Measurements from ENCODE around the gene GNG7.
"Not testable (repeated sequence)": the region's sequence is repeated elsewhere in the genome, so short reads cannot be mapped to it uniquely, and the experiment has no call there.

GNG7 gene

DNA sequence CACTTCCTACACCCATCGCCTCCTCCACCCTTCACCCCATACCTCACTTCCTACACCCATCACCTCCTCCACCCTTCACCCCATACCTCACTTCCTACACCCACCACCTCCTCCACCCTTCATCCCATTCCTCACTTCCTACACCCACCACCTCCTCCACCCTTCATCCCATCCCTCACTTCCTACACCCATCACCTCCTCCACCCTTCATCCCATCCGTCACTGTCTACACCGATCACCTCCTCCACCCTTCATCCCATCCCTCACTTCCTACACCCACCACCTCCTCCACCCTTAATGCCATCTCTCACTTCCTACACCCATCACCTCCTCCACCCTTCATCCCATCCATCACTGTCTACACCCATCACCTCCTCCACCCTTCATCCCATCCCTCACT is 10.7 kb upstream of the GNG7 start:
- not testable (repeated sequence) for DNase-seq (ENCODE audit: low spot score)

- DNase-seq (ENCODE audit: low spot score), result no peak
Measured at GRCh38 chr19:2711875-2712205, 9.3 kb upstream of the GNG7 start.

DNA sequence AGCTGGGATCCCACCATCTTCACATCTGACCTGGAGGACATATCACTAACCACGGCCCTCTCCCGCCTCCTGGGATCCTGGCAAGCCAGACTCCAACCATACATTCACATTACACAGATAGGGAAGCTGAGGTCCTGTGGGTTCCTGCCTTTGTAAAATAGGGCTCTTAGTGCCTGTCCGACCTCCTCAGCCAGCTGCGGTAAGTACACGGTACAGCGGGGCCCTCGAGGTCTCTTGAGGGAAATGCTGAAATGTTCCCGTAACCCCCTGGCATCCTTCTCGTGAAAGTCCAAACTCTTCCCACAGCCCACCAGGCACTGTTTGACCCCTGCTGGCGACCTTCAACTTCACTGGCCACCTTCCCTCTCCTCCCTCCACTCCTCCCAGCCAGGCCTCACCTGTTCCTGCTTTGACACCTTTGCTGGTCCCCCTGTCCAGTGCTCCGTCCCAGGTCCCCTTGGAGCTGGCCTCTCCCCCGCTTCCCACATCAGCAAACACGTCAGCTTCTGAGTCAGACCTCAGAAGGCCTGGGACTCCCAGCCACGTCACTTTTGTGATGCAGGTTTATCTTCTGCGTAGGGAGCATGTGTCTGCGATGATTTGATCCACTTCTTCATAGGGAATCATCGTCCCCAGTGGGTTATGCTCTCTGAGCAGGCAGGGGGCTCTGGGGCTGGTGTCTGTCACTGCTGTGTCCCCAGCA is 8.8 kb upstream of the GNG7 start:
- DNase-seq (ENCODE audit: low spot score), result no peak

DNA sequence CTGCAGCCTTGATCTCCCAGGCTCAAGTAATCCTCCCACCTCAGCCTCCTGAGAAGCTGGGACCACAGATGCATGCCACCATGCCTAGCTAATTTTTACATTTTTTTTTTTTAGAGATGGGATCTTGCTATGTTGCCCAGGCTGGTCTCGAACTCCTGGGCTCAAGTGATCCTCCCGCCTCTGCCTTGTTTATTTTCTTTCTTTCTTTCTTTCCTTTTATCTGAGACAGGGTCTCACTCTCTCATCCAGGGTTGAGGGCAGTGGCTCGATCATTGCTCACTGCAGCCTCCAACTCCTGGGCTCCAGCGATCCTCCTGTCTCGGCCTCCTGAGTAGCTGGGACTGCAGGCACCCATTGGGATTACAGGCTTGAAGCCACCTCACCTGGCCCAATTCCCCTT is 3.8 kb upstream of the GNG7 start:
- no peak for DNase-seq (ENCODE audit: low spot score)

DNA sequence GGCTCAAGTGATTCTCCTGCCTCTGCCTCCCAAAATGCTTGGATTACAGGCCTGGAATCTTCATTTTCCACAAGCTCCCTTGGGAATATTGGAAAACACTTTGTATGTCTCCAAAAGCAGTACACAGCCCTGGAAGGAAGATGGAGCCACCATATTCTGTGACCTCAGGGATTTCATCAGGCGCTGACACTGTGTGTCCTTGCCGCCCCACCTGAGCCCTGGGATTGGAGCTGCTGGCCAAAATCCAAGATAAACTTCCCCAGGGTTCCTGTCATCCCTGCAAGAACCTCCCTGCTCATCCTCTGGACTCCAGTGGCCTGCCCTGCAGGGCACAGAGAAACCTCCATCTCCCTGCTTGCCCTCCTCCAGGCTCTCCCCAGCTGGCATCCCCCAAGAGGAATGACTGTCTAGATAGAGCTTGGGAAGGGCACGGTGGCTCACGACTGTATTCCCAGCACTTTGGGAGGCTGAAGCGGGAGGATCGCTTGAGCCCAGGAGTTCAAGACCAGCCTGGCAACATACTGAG is 1.3 kb upstream of the GNG7 start:
- DNase-seq (ENCODE audit: low spot score), result no peak

GRCh38 chr19:2703077-2703437 is 563 bp upstream of the GNG7 start:
- no peak for DNase-seq (ENCODE audit: low spot score)

DNA sequence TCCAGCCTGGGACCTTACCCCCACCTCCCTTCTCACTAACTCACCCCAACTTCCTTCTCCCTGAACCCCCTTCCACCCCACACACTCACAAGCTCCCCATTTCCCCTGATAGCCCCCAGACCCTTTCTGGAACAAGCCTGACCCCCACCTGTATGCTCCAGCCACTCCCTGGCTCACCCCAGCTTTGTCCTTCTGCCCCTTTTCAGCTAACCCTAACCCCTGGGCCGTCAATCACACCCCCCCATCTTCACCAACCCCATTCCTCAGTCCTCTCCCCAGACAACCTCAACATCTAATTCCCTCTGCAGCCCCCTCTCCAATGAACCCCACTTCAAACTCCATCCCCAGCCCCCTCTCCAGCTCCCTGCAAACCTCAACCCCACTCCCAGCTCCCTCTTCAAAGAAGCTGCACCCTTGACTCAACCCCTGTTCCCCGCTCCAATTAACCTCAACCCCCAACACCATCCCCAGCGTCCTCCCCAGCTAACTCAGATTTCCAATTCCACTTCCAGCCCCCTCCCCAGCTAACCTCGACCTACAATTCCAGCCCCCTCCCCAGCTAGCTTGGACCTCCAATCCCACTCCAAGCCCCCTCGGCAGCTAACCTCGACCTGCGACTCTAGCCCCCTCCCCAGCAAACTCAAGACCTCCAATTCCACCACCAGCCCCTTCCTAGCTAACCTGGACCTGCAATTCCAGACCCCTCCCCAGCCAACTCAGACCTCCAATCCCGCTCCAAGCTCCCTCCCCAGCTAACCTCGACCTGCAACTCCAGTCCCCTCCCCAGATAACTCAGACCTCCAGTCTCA is 929 bp downstream of the GNG7 start:
- DNase-seq (ENCODE audit: low spot score), result no peak

DNA sequence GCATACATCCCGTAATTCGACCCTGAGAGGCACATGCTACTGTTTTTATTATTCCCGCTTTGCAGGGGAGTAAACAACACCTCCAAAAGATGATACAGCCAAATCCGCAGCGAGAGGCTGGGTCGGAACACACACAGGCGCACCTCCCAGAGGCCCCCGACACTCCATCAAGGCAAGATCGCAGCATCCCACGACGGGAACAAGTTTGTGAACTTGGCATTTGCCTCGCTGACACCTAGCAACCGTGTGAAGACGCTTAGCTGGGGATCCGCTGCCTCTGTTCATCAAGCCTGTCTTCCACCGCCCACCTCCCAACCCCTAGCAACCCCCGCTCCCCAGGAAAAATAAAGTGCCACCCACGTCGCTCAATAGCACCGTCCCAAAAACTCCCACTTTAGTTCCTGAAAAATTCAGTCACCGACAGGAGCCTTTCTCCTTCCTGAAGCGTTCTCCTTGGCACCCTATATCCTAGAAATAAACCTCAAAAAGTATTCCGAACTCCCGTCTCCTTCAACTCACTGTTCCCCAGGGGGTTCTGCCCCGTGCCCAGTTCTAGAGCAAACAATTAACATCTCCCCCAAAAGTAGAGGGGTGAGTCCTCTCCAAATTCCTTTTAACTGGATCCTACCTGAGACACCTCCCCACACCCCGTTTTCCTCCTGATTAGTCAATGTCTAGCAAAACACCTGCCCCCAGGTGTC is 1.7 kb downstream of the GNG7 start:
- no peak for DNase-seq (ENCODE audit: low spot score)

- DNase-seq (ENCODE audit: low spot score), result no peak
Measured at GRCh38 chr19:2699413-2700140, 2.9 kb downstream of the GNG7 start.

DNA sequence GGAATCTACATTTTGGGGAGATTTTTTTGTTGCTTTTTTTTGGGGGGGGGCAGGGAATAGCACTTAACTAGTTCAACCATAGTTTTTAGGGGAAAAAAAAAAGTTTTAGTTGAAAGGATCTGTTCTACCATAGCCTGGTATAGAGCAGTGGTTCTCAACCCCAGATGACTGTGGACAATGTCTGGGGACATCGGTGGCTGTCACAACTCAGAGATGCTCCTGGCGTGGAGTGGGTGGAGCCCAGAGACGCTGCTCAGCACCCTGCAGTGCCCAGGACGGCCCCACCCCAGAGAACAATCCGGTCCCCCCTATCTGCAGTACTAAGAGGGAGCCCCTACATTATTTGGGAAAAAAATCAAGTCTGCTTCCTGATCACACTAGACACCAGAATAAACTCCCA is 8.3 kb downstream of the GNG7 start:
- no peak for DNase-seq (ENCODE audit: low spot score)

GRCh38 chr19:2693492-2694160 is 8.9 kb downstream of the GNG7 start:
- DNase-seq (ENCODE audit: low spot score), result no peak

DNA sequence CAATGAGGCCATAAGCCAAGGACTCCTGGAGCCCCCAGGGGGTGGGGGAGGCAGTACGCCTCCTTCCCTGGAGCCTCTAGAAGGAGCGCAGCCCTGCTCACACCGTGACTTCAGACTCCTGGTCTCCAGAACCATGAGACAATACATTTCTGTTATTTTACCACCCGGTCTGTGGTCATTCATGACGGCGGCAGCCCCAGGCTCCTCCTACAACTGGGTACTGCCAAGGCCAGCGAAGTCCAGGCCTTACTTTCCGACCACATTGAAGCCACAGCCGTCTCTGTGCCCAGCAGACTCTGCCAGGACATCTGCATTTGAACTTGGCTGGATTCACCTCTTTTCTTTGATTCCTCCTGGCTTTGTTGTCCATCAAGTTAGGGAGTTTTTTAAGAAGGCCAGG is 10.5 kb downstream of the GNG7 start:
- DNase-seq (ENCODE audit: low spot score), result no peak

- no peak for DNase-seq (ENCODE audit: low spot score)
Measured at GRCh38 chr19:2690856-2691255, 11.6 kb downstream of the GNG7 start.

DNA sequence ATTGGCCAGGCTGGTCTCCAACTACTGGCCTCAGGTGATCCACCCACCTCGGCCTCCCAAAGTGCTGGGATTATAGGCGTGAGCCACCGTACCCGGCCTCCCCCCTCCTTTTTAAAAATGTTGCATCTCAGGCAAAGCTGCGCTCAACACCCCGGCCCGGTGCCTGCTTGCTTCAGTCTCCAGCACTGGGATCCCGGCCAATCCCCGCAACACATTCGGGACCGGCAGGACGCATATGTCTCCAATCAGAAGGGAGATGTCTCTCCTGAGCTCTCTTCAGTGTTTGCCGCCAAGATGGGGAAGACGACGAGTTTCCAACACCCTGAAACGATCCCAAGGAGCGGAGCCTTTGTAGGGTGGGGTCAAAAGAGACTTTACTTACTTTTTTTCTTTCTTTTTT is 16.1 kb downstream of the GNG7 start:
- DNase-seq (ENCODE audit: low spot score), result no peak

GRCh38 chr19:2685204-2685704 is 17.2 kb downstream of the GNG7 start:
- DNase-seq (ENCODE audit: low spot score), result no peak

DNA sequence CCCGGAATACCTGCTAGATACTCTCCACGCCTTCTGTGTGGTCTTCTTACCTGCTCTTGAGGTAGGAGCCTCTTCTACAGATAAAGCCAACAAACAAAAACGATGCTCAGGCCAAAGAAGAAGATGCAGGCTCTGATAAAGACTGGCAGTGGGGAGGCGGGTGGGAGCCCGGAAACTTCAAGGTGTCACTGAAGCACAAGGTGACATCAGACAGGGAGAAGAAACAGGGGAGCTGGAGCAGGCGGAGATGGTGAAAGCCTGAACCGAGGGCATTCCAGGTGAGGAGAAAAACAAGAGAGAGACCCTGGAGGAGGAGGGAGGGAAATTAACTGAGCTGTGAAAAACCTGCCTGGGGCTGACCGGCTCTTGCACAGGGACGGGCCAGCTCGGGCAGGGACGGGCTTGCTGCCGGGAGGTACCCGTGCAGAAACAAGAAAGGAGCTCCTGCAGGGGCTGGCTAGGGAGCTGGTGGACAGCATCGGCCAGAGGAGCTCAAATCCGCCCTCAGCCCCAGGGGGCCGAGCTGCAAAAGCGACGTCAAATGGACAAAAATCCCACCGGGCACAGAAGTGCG is 19.0 kb downstream of the GNG7 start:
- DNase-seq (ENCODE audit: low spot score), result no peak

- DNase-seq (ENCODE audit: low spot score), result no peak
Measured at GRCh38 chr19:2680808-2681207, 21.7 kb downstream of the GNG7 start.

DNA sequence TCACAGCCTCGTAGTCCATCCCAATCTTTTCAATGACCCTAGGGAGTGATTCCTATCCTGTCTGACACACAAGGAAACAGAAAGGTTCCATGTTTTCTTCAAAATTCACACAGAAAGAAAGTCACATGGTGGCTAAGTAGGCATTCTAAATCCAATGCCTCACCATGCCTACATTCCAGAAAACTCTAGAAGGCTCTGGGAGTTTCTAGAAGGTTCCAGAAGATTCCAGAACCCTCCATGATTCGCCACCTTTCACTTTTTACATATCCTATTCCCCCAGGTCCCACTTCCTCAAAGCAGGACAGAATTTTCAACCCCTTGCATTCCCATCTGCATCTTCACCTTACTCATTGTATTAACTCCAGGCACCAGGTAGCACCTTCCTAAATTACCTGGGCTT is 23.1 kb downstream of the GNG7 start:
- DNase-seq (ENCODE audit: low spot score), result no peak

- not testable (repeated sequence) for DNase-seq (ENCODE audit: low spot score)
Measured at GRCh38 chr19:2678948-2679347, 23.5 kb downstream of the GNG7 start.

DNA sequence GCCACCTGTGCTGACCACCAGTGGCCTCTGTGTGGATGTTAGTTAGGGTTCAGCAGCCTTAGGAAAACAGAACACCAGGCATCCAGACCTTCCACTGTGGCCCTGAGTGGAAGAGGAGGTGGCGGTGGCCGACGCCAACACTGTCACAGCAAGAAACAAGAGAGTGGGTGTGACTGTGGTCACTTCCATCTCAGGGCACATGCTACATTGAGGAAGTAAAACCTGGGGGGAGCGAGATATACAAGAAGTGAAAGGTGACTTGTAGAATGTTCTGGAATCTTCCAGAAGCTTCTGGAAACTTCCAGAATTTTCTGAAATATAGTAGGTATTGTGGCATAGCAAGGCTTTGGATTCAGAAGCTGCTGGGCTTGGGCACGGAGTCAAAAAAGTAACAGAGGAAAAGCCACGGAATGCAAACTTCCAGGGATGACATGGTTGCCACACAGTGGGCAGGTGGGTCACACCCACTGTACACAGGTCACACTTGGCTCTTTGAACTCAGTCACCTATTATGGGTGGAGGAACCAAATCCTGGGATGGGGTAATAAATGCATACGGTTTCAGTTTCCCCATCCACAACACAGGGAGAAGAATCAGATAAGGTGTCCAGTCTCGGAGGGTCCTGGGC is 24.3 kb downstream of the GNG7 start:
- no peak for DNase-seq (ENCODE audit: low spot score)

- DNase-seq (ENCODE audit: low spot score), result no peak
Measured at GRCh38 chr19:2676823-2677222, 25.7 kb downstream of the GNG7 start.

Measured in CD4-positive, alpha-beta T cell treated with Interleukin-15 for 4 hours (primary cell).